HepG2 (cell line): ENCODE measurements around the gene FAM78B. TPM values are rescaled to one million over a fixed set of nuclear protein-coding genes. Genes with fewer than 3 reads are reported as not detected.

Experiments
- ATAC-seq: fragments of 200-7000 bp; cut with Tn5 transposase; 3 replicates; pipeline ENCODE4 v1.9.1; 2020; ENCODE audit warnings: mild to moderate bottlenecking, moderate library complexity
- BruUV-seq: library from RNA; stranded (reverse); fragments of 400-500 nt; replicated peaks from 2 replicates; lab custom pipeline; 2021; lab: Mats Ljungman, UMichigan
- CTCF ChIA-PET: fragments of 300-600 bp; formaldehyde crosslinking; extraction: SDS; loops from one replicate; lab custom pipeline; 2021; ENCODE audit warnings: low total read pairs, inconsistent platforms, low intra/inter-chr PET ratio; lab: Yijun Ruan, JAX
- POLR2A ChIA-PET: fragments of 350-600 bp; sonication (Branson Sonifier 250); formaldehyde crosslinking; loops from one replicate; lab custom pipeline; 2020; ENCODE audit warnings: antibody characterized with exemption, inconsistent platforms; lab: Yijun Ruan, JAX
- DNase-seq: peaks from one replicate; pipeline ENCODE4 v3.0.0-alpha.2; 2015; ENCODE audit warnings: low spot score
- FAIRE-seq: peaks from 3 replicates; lab custom pipeline; 2011; peaks lifted over from hg19 to GRCh38; lab: Jason Lieb, UNC
- H2AFZ ChIP-seq: one replicate; pipeline ENCODE4 v1.6.1; 2011; ENCODE audit warnings: low read length, inconsistent platforms
- H3K27ac ChIP-seq: fragments of 300-600 bp; 3 replicates; pipeline ENCODE4 v1.8.0; 2011; ENCODE audit warnings: mixed run types, mild to moderate bottlenecking, mixed read lengths, low read length, inconsistent platforms; ENCODE audit not compliant: insufficient read depth; ENCODE audit errors: extremely low read length
- H3K27me3 ChIP-seq, 2 experiments: fragments of 200-600 bp in 1 of 2; 2 replicates in 1 of 2; 3 replicates in 1 of 2; pipeline versions ENCODE4 v1.6.0 to v1.8.0; 2011; ENCODE audit warnings: low read length in 2 of 2, mild to moderate bottlenecking in 2 of 2, moderate library complexity in 2 of 2, inconsistent platforms in 1 of 2; ENCODE audit not compliant: insufficient read depth in 2 of 2, control insufficient read depth in 1 of 2
- H3K36me3 ChIP-seq, 2 experiments: fragments of 200-600 bp in 1 of 2; replicated peaks in 1 of 2; 2 replicates in 1 of 2; 3 replicates in 1 of 2; pipeline versions ENCODE4 v1.5.1 to v1.8.0; 2011; ENCODE audit warnings: low read length in 2 of 2, inconsistent platforms in 1 of 2; ENCODE audit not compliant: insufficient read depth in 2 of 2, control insufficient read depth in 1 of 2
- H3K4me1 ChIP-seq: 2 replicates; pipeline ENCODE4 v1.5.1; 2012; ENCODE audit warnings: low read length, inconsistent platforms; ENCODE audit not compliant: insufficient read depth
- H3K4me2 ChIP-seq: 2 replicates; pipeline ENCODE4 v1.6.0; 2011; ENCODE audit warnings: low read depth, low read length, inconsistent platforms
- H3K4me3 ChIP-seq, 3 experiments: fragments of 200-600 bp in 1 of 3; sonication (generic), shearing (Covaris generic) in 1 of 3; replicated peaks in 1 of 3; 2 replicates each; pipeline ENCODE4 v1.5.1; 2011 to 2016; ENCODE audit warnings: low read length in 3 of 3, inconsistent platforms in 2 of 3, low read depth in 2 of 3, mild to moderate bottlenecking in 2 of 3, control low read depth in 1 of 3, mixed read lengths in 1 of 3; ENCODE audit not compliant: insufficient read depth in 1 of 3
- H3K79me2 ChIP-seq: one replicate; pipeline ENCODE4 v1.6.1; 2011; ENCODE audit warnings: low read length, inconsistent platforms; ENCODE audit not compliant: insufficient read depth
- H3K9ac ChIP-seq: 2 replicates; pipeline ENCODE4 v1.6.0; 2011; ENCODE audit warnings: mild to moderate bottlenecking, low read depth, low read length, inconsistent platforms; ENCODE audit not compliant: insufficient read depth
- H3K9me3 ChIP-seq: 2 replicates; pipeline ENCODE4 v1.5.1; 2012; ENCODE audit warnings: mild to moderate bottlenecking, low read length
- H4K20me1 ChIP-seq: 2 replicates; pipeline ENCODE4 v1.6.0; 2011; ENCODE audit warnings: inconsistent platforms, mild to moderate bottlenecking, low read length, moderate library complexity; ENCODE audit not compliant: insufficient read depth
- AKAP8 ChIP-seq: sonication (generic); formaldehyde crosslinking; IDR thresholded peaks from 2 replicates; pipeline ENCODE4 v1.5.1; 2020; ENCODE audit warnings: mild to moderate bottlenecking, missing genetic modification reagents
- CEBPZ ChIP-seq: IDR thresholded peaks from 2 replicates; pipeline ENCODE4 v1.6.1; 2012; ENCODE audit warnings: low read length, improper control_type of control experiment
- DNMT1 ChIP-seq: sonication (generic); formaldehyde crosslinking; IDR thresholded peaks from 2 replicates; pipeline ENCODE4 v1.5.1; 2020; ENCODE audit warnings: mild to moderate bottlenecking, missing genetic modification reagents
- E2F5 ChIP-seq: sonication (generic); formaldehyde crosslinking; conservative IDR thresholded peaks from 2 replicates; pipeline ENCODE4 v1.4.0; 2020; ENCODE audit warnings: missing genetic modification reagents
- HNRNPH1 ChIP-seq: fragments of 200-400 bp; formaldehyde crosslinking; optimal IDR thresholded peaks from 2 replicates; pipeline ENCODE3; 2017; ENCODE audit warnings: mild to moderate bottlenecking, low read depth, low read length
- MAZ ChIP-seq, 2 experiments: sonication (generic) in 1 of 2; formaldehyde crosslinking in 1 of 2; IDR thresholded peaks; 2 replicates each; pipeline versions ENCODE4 v1.5.0 to v1.6.1; 2012 to 2020; ENCODE audit warnings: low read depth in 2 of 2, mild to moderate bottlenecking in 2 of 2, borderline replicate concordance in 1 of 2, improper control_type of control experiment in 1 of 2, low read length in 1 of 2, missing genetic modification reagents in 1 of 2, moderate library complexity in 1 of 2
- NFYC ChIP-seq: IDR thresholded peaks from 2 replicates; pipeline ENCODE4 v1.6.1; 2016; ENCODE audit warnings: missing genetic modification reagents, missing compliant biosample characterization
- PLRG1 ChIP-seq: fragments of 450-650 bp; conservative IDR thresholded peaks from 2 replicates; pipeline ENCODE4 v1.6.1; 2016
- REXO4 ChIP-seq: sonication (generic); formaldehyde crosslinking; IDR thresholded peaks from 2 replicates; pipeline ENCODE4 v1.8.0; 2022; ENCODE audit warnings: missing genetic modification reagents, mild to moderate bottlenecking, borderline replicate concordance
- SRSF1 ChIP-seq: fragments of 200-400 bp; formaldehyde crosslinking; optimal IDR thresholded peaks from 2 replicates; pipeline ENCODE3; 2017; ENCODE audit warnings: mild to moderate bottlenecking, low read depth, low read length, moderate library complexity
- SYNCRIP ChIP-seq: fragments of 200-400 bp; formaldehyde crosslinking; IDR thresholded peaks from 2 replicates; pipeline ENCODE4 v1.6.1; 2018; ENCODE audit warnings: mild to moderate bottlenecking, low read depth, low read length; ENCODE audit not compliant: insufficient read depth
- ZNF17 ChIP-seq: sonication (generic); formaldehyde crosslinking; IDR thresholded peaks from 2 replicates; pipeline ENCODE4 v1.5.0; 2020; ENCODE audit warnings: mild to moderate bottlenecking, missing genetic modification reagents
- ZNF235 ChIP-seq: sonication (generic); formaldehyde crosslinking; IDR thresholded peaks from 2 replicates; pipeline ENCODE4 v1.8.1; 2023; ENCODE audit warnings: mild to moderate bottlenecking, missing genetic modification reagents, borderline replicate concordance
- ZNF777 ChIP-seq: sonication (generic); formaldehyde crosslinking; IDR thresholded peaks from 2 replicates; pipeline ENCODE4 v1.4.0; 2020; ENCODE audit warnings: missing genetic modification reagents
- WGBS: methylation state at CpG from one replicate; pipeline ENCODE4 v1.1.6; 2017; ENCODE audit warnings: low lambda C conversion rate; 5-methylcytosine and 5-hydroxymethylcytosine counted together
- in situ Hi-C: cut with HindIII; loops from 2 replicates; pipeline ENCODE4 v1.10.0; 2017; ENCODE audit warnings: low pct_unique_long_range_greater_than_20kb; ENCODE audit not compliant: extremely low pct_ligation_motif_present
- intact Hi-C: fragments of 100-400 bp; cut with micrococcal nuclease; formaldehyde crosslinking; loops from one replicate; pipeline ENCODE4 v1.10.0; 2022; ENCODE audit not compliant: unreplicated experiment
- polyA plus RNA-seq, 8 experiments: library from polyadenylated mRNA; depleted of rRNA in 3 of 8; stranded (reverse) in 7 of 8; unstranded in 1 of 8; fragments of >200 nt; fragmentation: Illumina TruSeq in 4 of 8; extraction: Trizol in 4 of 8; gene quantifications; 2 replicates each; pipeline versions ENCODE4 v1.2.1 to v1.2.3, GENCODE V29; 2011 to 2016; ENCODE audit warnings: low read depth in 4 of 8, missing spikeins in 1 of 8, mixed read lengths in 1 of 8; ENCODE audit not compliant: insufficient read depth in 1 of 8
- total RNA-seq, 5 experiments: library from RNA; depleted of rRNA; stranded (reverse); fragments of >200 nt; fragmentation: Illumina TruSeq; extraction: Trizol; gene quantifications; 2 replicates each; pipeline ENCODE4 v1.2.3, GENCODE V29; 2016; ENCODE audit warnings: low read depth in 1 of 5
- TF ChIP-seq, protein P1 (sequence below): IDR thresholded peaks from 2 replicates; pipeline ENCODE4 v1.6.1; 2016; ENCODE audit warnings: missing biosample characterization, missing genetic modification reagents, low read depth
- TF ChIP-seq, protein P2 (sequence below): sonication (generic); formaldehyde crosslinking; IDR thresholded peaks from 2 replicates; pipeline ENCODE4 v1.8.0; 2022; ENCODE audit warnings: low read depth, missing genetic modification reagents

FAM78B gene
- total and polyA plus RNA-seq, 2 of the 13 experiments (the other 11 are each of a cell fraction or from before 2014, with no cell fraction given): 0.22 to 0.31 TPM

GRCh38 chr1:166169182-166169581, 2.4 kb upstream of the FAM78B start (continued):
- TF ChIP-seq CEBPZ: no peak

- no peak overlapping the region for H3K27ac ChIP-seq
- H2AFZ ChIP-seq: peak overlapping the region; percentile 85
- WGBS: 16% methylated on average over 5 of the region's 5 CpGs
- CTCF ChIA-PET: no interaction called here
- H3K27me3 ChIP-seq: peaks cover 2 to 21% of the 10 kb centered on the region in 2 experiments; a peak in 3 of 5 replicates
- FAIRE-seq (no peak), DNase-seq (no peak), ATAC-seq (no peak)
- peak overlapping the region; percentile 49 to 69 (median 64) for H3K4me3 ChIP-seq
- H3K36me3 ChIP-seq: no peaks in the 10 kb centered on the region
- intact Hi-C loops (loop anchor here (5.0 kb wide), 1 partner anchor 245 kb away; no protein-coding TSS in a partner anchor), in situ Hi-C loops (loop anchor here (25.0 kb wide), 1 partner anchor 455 kb away; no protein-coding TSS in a partner anchor)
- peak overlapping the region; percentile 78 for H3K4me2 ChIP-seq
- no peaks in the 10 kb centered on the region for H3K79me2 ChIP-seq
- H3K4me1 ChIP-seq: peaks cover 17% of the 10 kb centered on the region
- no peaks in the 10 kb centered on the region for H4K20me1 ChIP-seq
- H3K9ac ChIP-seq: peak overlapping the region; percentile 49; the same call in 1 of the 2 replicates
- BruUV-seq: no TSS peak
- POLR2A ChIA-PET: interaction anchor here (0.8 kb wide), 1 partner anchor 323 kb away, joined by 3 read pairs; no protein-coding TSS in a partner anchor
- no peaks in the 10 kb centered on the region for H3K9me3 ChIP-seq
- TF ChIP-seq ZNF235 (CRISPR knock-in tag): no peak
- no peak for TF ChIP-seq E2F5 (CRISPR knock-in tag)
- TF ChIP-seq AKAP8 (CRISPR knock-in tag): no peak
- TF ChIP-seq PLRG1: no peak
- TF ChIP-seq SRSF1: no peak
- TF ChIP-seq, protein P1, sequence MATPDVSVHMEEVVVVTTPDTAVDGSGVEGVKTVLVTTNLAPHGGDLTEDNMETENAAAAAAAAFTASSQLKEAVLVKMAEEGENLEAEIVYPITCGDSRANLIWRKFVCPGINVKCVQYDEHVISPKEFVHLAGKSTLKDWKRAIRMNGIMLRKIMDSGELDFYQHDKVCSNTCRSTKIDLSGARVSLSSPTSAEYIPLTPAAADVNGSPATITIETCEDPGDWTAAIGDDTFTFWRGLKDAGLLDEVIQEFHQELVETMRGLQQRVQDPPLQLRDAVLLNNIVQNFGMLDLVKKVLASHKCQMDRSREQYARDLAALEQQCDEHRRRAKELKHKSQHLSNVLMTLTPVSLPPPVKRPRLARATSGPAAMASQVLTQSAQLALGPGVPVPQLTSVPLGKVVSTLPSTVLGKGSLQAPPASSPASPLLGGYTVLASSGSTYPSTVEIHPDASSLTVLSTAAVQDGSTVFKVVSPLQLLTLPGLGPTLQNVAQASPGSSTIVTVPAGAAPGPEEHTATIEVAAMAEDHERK: no peak
- TF ChIP-seq NFYC (CRISPR knock-in tag): no peak
- TF ChIP-seq DNMT1 (CRISPR knock-in tag): no peak
- TF ChIP-seq REXO4: no peak
- TF ChIP-seq, protein P2, sequence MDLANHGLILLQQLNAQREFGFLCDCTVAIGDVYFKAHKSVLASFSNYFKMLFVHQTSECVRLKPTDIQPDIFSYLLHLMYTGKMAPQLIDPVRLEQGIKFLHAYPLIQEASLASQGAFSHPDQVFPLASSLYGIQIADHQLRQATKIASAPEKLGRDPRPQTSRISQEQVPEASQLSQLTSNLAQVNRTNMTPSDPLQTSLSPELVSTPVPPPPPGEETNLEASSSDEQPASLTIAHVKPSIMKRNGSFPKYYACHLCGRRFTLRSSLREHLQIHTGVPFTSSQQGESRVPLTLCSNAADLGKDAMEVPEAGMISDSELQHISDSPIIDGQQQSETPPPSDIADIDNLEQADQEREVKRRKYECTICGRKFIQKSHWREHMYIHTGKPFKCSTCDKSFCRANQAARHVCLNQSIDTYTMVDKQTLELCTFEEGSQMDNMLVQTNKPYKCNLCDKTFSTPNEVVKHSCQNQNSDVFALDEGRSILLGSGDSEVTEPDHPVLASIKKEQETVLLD (CRISPR knock-in tag): no peak
- TF ChIP-seq SYNCRIP: no peak
- no peak for TF ChIP-seq HNRNPH1
- TF ChIP-seq ZNF17 (CRISPR knock-in tag): no peak
- no peak for TF ChIP-seq MAZ (IDR thresholded peaks at IDR 0.05; ENCODE audit: borderline replicate concordance, low read depth, low read length)
- no peak for TF ChIP-seq MAZ (CRISPR knock-in tag; IDR thresholded peaks at IDR 0.05; ENCODE audit: low read depth)
- no peak for TF ChIP-seq ZNF777 (CRISPR knock-in tag)
These were observed 748 bp upstream of the FAM78B start for GRCh38 chr1:166167572-166167925.
